ENCODE data around the gene ANKRD44.
A peak's percentile ranks its signal among the peaks of the same experiment; 100 is the strongest.

The ANKRD44 gene

DNA sequence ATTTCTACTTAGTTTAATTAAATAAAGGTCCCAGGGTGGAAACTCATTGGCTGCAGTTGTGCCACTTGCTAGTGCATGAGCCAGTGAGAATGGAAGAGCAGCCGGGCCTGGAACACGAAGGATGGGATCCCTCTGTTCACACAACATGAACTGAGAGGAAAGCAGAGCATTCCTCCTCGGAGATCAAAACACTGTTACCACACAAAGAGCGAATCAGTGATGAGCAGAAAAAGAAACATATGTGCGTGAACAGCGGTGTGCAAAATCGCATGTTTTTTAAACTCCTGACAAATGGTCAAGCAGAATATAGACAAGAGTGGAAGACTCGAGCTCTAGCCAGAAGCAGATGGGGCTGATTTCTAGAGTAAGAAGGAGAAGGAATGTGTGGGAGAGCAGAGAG is 28.4 kb upstream of the ANKRD44 start:
- no peaks in the 10 kb centered on the region for H3K9me3 ChIP-seq
- no peaks in the 10 kb centered on the region for H3K36me3 ChIP-seq (replicated peaks)
- DNase-seq (ENCODE audit: low spot score in 2 of 2) = no peak
- no peak overlapping the region for H3K4me3 ChIP-seq
- no peaks in the 10 kb centered on the region for H3K27me3 ChIP-seq (ENCODE audit: low read depth)
- in situ Hi-C loops (cut with MboI; ENCODE audit: low sequenced_read_pairs) = no loop called here
- no peaks in the 10 kb centered on the region for H3K4me1 ChIP-seq

DNA sequence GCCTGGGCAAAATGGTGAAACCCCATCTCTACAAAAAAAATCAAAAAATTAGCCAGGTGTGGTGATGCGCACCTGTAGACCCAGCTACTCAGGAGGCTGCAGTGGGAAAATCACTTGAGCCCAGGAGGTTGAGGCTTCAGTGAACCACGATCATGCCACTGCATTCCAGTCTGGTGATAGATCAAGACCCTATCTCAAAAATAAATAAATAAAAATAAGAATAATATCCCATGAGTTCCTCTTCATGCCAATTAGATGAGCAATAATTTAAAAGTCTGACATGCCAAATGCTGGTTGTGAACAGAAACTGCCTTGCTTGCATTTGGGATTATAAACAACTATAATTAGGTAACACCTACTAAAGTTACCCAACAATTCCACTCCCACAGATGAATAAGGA is 22.1 kb upstream of the ANKRD44 start:
- Histone ChIP-seq H3K9me3 (no peaks in the 10 kb centered on the region), H3K4me1 (no peaks in the 10 kb centered on the region), H3K4me3 (no peak overlapping the region), H3K27me3 (ENCODE audit: low read depth) (no peaks in the 10 kb centered on the region), H3K36me3 (replicated peaks) (no peaks in the 10 kb centered on the region)
- in situ Hi-C loops (cut with MboI; ENCODE audit: low sequenced_read_pairs) = no loop called here
- no peak for DNase-seq (ENCODE audit: low spot score in 2 of 2)

DNA sequence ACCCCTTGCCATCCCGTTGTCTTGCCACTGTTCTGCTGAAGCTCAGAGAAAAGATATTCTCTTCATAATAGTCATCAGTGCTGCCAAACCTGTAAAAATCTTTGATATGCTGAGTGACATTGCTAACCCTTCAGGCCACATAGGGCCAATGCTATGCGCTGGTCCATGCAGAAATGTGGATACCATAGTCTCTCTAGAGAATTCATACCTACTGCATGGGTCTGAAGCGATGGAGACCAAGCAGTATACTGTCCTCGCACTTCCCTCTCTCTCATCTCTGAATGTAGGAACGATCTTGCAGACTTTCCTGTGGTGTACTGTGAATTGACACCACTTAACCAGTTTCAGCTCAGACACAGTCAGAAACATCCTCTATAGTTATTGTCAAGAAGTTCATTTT is 17.9 kb upstream of the ANKRD44 start:
- peaks cover 7% of the 10 kb centered on the region; the same call in 1 of the 2 replicates for H3K4me1 ChIP-seq
- DNase-seq (ENCODE audit: low spot score in 2 of 2) = no peak
- H3K36me3 ChIP-seq (replicated peaks) = no peaks in the 10 kb centered on the region
- no peaks in the 10 kb centered on the region for H3K9me3 ChIP-seq
- peaks cover 15% of the 10 kb centered on the region for H3K27me3 ChIP-seq (ENCODE audit: low read depth)
- in situ Hi-C loops (cut with MboI; ENCODE audit: low sequenced_read_pairs) = no loop called here
- H3K4me3 ChIP-seq = no peak overlapping the region

DNA sequence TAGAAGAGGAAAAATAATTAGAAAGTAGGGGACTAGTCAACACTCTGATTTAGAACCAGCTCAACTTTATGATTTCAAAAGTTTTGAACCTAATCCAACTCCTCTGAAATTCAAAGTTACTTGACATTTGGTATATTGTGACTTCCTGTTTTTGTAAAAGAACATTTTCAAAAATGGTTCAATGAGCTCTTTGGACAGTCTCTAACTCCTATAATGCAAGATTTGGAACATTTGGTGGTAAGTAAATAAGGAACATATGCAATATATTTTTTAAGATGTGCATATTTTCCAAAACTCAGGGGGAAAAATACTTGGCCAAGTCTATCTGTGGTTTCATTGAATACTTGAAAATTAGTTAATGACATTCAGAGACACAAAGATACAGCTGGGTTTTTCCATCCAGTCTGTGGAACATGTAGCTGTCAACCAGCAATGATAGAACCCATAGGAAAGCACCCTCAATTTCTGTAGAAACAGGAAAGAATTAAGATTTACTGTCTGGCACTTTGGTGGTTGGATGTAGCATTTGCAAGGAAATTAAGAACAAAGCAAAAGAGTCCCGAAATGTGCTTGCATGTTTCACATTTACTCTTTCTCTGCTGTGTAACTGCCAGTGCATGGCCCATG is 17.0 kb upstream of the ANKRD44 start:
- Histone ChIP-seq H3K4me1 (peaks cover 9% of the 10 kb centered on the region; the same call in 1 of the 2 replicates), H3K9me3 (no peaks in the 10 kb centered on the region), H3K27me3 (ENCODE audit: low read depth) (peaks cover 24% of the 10 kb centered on the region), H3K4me3 (no peak overlapping the region), H3K36me3 (replicated peaks) (no peaks in the 10 kb centered on the region)
- no peak for DNase-seq (ENCODE audit: low spot score in 2 of 2)
- in situ Hi-C loops (cut with MboI; ENCODE audit: low sequenced_read_pairs) = no loop called here

DNA sequence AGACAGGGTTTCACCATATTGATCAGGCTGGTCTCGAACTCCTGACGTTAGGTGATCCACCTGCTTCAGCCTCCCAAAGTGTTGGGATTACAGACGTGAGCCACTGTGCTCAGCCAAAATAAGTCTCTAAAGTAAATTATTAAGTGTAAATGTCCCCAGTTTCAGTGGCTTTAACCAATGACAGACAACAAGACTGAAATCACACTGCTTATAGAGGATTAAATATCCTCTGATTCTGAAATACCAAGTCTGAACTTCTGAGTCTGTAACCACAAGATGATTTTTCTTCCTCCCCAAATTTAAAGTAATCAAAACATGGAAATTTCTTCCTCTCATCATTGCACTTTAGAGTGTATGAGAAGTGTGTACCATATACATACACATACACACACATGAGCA is 16.5 kb upstream of the ANKRD44 start:
- in situ Hi-C loops (cut with MboI; ENCODE audit: low sequenced_read_pairs) = no loop called here

DNA sequence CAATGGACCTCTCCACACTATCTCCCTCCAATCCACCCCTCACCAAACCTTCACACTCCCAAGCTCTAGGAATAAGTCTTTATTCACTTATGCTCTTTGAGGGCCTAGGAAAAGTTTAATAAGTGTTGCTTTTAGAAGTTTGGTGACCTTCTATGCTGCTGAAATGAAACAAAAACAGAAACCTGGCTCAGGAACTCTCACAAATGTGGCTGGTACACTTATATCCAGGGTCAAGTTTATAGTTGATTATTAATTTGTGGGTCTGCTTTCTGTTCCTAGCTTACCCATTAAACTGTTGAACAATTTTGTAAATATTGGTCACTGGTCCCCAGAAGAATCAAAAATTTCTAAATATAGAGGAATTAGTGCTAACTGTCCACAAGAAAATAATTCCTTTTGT is 14.2 kb upstream of the ANKRD44 start:
- H3K4me1 ChIP-seq = peaks cover 9% of the 10 kb centered on the region; the same call in 1 of the 2 replicates
- no peak for DNase-seq (ENCODE audit: low spot score in 2 of 2)
- in situ Hi-C loops (cut with MboI; ENCODE audit: low sequenced_read_pairs) = no loop called here
- no peak overlapping the region for H3K4me3 ChIP-seq
- peaks cover 38% of the 10 kb centered on the region for H3K27me3 ChIP-seq (ENCODE audit: low read depth)
- H3K36me3 ChIP-seq (replicated peaks) = no peaks in the 10 kb centered on the region
- H3K9me3 ChIP-seq = no peaks in the 10 kb centered on the region

More for the DNA sequence above, 16.5 kb upstream of the ANKRD44 start:
- no peaks in the 10 kb centered on the region for H3K36me3 ChIP-seq (replicated peaks)
- H3K4me3 ChIP-seq = no peak overlapping the region
- peaks cover 28% of the 10 kb centered on the region for H3K27me3 ChIP-seq (ENCODE audit: low read depth)
- H3K9me3 ChIP-seq = no peaks in the 10 kb centered on the region
- peaks cover 9% of the 10 kb centered on the region; the same call in 1 of the 2 replicates for H3K4me1 ChIP-seq
- DNase-seq (ENCODE audit: low spot score in 2 of 2) = no peak

DNA sequence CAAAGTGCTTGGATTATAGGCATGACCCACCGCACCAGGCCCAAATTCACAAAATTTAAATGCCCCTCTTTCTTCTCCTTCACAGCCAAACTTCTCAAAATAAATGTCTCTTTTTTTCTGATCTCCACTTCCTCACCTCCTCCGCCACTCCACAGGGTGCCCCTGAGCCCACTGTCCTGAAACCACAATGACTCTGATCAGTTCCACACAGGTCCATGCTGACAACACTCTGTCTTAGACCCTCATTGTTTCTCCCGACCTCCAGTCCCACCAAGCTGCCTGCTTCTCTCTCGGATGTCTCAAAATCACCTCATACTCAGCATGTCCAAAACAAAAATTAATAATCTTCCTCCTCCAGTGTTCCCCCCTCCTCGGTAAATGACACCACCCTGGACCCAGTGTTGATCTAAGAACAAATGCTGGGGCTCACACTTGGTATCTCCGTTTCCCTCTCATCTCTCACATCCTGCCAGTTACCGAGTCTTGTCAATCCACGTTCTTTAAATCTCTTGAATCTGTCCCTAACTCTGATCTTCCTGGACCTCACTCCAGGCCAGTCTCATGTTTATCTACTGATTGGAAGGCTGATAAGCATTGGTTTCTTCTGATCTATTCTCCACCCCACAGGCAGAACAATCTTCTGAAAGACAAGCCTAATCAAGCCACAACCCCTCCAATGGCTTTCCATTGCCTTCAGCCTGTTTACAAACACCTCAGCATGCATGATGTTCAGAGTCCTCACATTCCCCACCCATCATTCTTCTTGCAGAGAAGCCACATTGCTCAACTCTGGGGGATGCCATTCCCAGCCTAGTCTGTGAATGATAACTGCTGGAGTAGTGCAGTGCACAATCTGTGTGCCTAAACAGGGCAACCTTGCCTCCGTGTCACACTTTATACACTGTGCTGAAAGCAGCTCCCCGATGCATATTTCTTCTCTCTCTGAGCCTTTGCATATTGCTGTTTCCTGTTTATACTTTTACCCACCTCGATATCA is 12.4 kb upstream of the ANKRD44 start:
- Histone ChIP-seq H3K4me3 (no peak overlapping the region), H3K9me3 (no peaks in the 10 kb centered on the region), H3K36me3 (replicated peaks) (no peaks in the 10 kb centered on the region), H3K27me3 (ENCODE audit: low read depth) (peaks cover 38% of the 10 kb centered on the region), H3K4me1 (peaks cover 9% of the 10 kb centered on the region; the same call in 1 of the 2 replicates)
- in situ Hi-C loops (cut with MboI; ENCODE audit: low sequenced_read_pairs) = no loop called here
- DNase-seq (ENCODE audit: low spot score in 2 of 2) = no peak

DNA sequence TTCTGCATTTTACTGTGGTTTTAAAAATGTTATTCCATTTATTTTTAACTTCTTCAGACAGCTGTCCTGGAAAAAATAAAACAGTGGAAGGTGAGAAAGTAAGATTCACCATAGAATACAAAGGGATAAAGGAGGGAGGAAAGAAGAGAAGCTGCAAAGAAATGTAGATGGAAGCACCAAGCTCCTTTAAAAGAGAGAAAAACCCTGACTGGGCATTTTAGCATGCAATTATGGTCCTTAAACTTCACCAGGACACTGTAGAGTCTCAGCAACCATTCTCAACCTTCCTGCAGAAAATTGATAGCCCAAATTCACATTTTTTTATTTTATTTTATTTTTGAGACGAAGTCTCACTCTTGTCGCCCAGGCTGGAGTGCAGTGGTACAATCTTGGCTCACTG is 11.6 kb upstream of the ANKRD44 start:
- Histone ChIP-seq H3K4me1 (peaks cover 9% of the 10 kb centered on the region; the same call in 1 of the 2 replicates), H3K36me3 (replicated peaks) (no peaks in the 10 kb centered on the region), H3K9me3 (no peaks in the 10 kb centered on the region), H3K27me3 (ENCODE audit: low read depth) (peaks cover 40% of the 10 kb centered on the region), H3K4me3 (no peak overlapping the region)
- in situ Hi-C loops (cut with MboI; ENCODE audit: low sequenced_read_pairs) = no loop called here
- no peak for DNase-seq (ENCODE audit: low spot score in 2 of 2)

DNA sequence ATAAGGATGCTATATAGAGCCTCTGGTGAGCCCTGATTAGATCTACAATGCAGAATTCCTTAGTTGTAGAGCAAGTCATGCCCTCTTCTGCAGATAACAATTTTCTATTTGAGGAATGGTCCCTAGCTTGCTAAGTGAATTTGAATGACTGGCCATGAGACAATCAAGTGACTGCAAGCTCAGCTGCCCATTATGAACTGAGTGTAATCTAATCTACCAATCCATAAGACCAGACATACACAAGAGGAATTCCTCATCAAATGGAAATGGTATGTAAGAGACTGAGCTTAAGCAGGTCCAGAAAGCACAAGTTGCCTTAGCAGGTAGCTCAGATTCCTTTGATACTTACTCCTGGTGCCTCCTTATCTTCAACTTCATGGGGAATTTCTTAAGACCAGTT is 4.8 kb upstream of the ANKRD44 start:
- H3K4me1 ChIP-seq = peaks cover 3% of the 10 kb centered on the region; the same call in 1 of the 2 replicates
- no peaks in the 10 kb centered on the region for H3K36me3 ChIP-seq (replicated peaks)
- in situ Hi-C loops (cut with MboI; ENCODE audit: low sequenced_read_pairs) = no loop called here
- peaks cover 26% of the 10 kb centered on the region for H3K27me3 ChIP-seq (ENCODE audit: low read depth)
- no peak overlapping the region for H3K4me3 ChIP-seq
- no peak for DNase-seq (ENCODE audit: low spot score in 2 of 2)
- no peaks in the 10 kb centered on the region for H3K9me3 ChIP-seq

DNA sequence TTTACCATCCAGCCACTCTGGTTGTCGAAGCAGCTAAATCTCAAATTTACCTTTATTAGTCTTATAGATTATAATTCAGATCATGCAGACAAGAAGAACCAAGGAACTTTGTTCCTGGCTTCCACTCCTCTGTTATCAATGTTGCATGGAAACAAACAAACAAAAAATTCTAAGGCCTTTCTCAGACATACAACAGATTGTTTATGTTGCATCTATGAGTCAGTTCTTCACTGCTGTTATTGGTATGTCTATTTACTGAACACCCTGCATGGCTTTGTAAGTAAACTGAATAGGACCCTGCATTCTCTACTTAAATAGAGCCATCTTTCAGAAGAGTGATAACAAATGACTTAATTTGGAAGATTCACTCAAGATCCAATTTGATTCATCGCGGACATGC is 1.6 kb upstream of the ANKRD44 start:
- in situ Hi-C loops (cut with MboI; ENCODE audit: low sequenced_read_pairs) = no loop called here
- Histone ChIP-seq H3K27me3 (ENCODE audit: low read depth) (peaks cover 33% of the 10 kb centered on the region), H3K4me1 (peaks cover 3% of the 10 kb centered on the region; the same call in 1 of the 2 replicates), H3K36me3 (replicated peaks) (no peaks in the 10 kb centered on the region), H3K9me3 (no peaks in the 10 kb centered on the region), H3K4me3 (no peak overlapping the region)
- no peak for DNase-seq (ENCODE audit: low spot score in 2 of 2)

DNA sequence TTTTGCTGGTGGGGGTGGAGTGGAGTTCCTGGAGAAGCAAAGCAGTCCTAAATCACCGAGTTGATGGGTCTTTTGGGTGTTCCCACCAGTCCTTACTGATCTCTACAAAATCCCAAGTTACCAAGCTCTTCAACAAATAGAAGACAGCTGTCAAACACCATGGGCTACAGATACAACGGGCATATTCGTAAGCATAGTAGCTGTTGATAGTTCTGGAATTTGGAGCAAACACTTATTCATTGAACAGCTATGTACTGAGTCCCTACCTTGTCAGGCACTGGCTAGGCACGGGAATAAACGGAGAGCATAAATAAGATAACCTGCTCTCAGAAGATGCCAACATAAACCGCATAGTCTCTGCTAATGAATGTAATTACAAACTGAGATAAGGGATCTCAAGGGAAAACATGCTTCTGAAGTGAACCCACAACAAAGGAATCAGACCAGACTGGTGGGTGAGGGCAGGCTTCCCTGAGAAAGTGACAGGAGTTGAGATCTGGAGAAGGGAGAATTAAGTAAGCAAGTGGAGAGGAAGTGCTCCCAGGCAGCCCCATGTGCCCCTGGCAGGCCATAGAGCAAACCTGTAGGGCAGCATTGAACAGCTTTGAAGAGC is 947 bp upstream of the ANKRD44 start:
- no peaks in the 10 kb centered on the region for H3K9me3 ChIP-seq
- in situ Hi-C loops (cut with MboI; ENCODE audit: low sequenced_read_pairs) = no loop called here
- peaks cover 3% of the 10 kb centered on the region; the same call in 1 of the 2 replicates for H3K4me1 ChIP-seq
- H3K4me3 ChIP-seq = peak overlapping the region; percentile 54; the same call in 1 of the 2 replicates
- DNase-seq (ENCODE audit: low spot score in 2 of 2) = no peak
- H3K36me3 ChIP-seq (replicated peaks) = no peaks in the 10 kb centered on the region
- peaks cover 33% of the 10 kb centered on the region for H3K27me3 ChIP-seq (ENCODE audit: low read depth)

DNA sequence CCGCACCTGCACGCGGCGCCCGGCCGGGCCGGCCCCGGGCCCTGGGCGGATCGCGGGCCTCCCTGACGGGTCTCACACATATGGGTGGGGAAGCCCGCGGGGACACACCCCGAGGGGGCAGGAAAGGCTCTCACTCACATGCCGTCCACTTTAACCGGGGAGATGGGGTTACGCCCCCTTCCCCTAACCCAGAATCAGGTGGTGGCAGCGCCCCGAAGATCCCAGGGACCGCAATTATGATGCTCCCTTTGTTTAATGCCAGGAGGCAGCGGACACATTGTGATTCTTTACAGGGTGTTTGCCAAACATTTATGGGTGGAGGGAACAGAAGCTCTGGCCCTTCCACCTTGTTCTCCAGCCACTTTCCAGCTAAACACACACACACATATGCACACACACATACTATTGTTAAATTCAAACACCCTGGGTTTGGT is 424 bp upstream of the ANKRD44 start:
- Histone ChIP-seq H3K4me1 (peaks cover 3% of the 10 kb centered on the region; the same call in 1 of the 2 replicates), H3K27me3 (ENCODE audit: low read depth) (peaks cover 33% of the 10 kb centered on the region), H3K4me3 (peak overlapping the region; percentile 54), H3K9me3 (no peaks in the 10 kb centered on the region), H3K36me3 (replicated peaks) (no peaks in the 10 kb centered on the region)
- in situ Hi-C loops (cut with MboI; ENCODE audit: low sequenced_read_pairs) = no loop called here
- no peak for DNase-seq (ENCODE audit: low spot score in 2 of 2)

DNA sequence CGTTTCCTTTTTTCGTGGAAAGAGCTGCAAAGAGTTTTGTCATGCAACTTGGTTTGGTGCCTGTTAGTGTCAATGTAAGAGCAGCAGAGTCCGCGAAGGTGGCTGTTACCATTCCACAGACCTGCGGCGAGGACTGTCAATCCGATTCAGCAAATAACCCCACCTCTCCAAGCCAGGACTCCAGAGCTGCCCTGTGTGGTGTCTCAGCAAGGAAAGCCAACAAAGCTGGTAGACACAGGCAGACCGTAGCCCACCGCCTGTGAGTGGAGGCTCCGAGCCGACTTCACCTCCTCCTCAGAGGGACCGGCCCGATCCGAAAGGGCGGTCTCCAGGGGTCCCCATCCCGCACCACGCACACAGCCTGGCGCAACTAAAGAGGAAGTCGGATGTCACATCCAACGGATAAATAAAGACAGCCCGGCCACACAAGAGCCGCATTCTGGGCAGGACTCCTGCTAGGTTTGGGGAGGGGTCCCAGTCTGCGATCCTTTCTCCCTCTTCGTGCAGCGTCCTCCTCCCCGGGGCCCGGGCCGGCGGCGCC is 819 bp downstream of the ANKRD44 start:
- peaks cover 3% of the 10 kb centered on the region; the same call in 1 of the 2 replicates for H3K4me1 ChIP-seq
- in situ Hi-C loops (cut with MboI; ENCODE audit: low sequenced_read_pairs) = no loop called here

More for the DNA sequence above, 819 bp downstream of the ANKRD44 start:
- H3K9me3 ChIP-seq = no peaks in the 10 kb centered on the region
- peak overlapping the region; percentile 35 for H3K4me3 ChIP-seq
- H3K27me3 ChIP-seq (ENCODE audit: low read depth) = peaks cover 33% of the 10 kb centered on the region
- H3K36me3 ChIP-seq (replicated peaks) = no peaks in the 10 kb centered on the region
- DNase-seq (ENCODE audit: low spot score in 2 of 2) = peak in 1 of 2 experiments; percentile 25
